WI38 (cell line): Measurements from ENCODE around the gene S1PR2.

Experiments used
- H3K4me3 ChIP-seq: 2 replicates; pipeline ENCODE4 v1.5.1; 2011; ENCODE audit warnings: low read depth, mild to moderate bottlenecking, control low read depth, low read length
- TF ChIP-seq, protein P1 (sequence below): IDR thresholded peaks from 2 replicates; pipeline ENCODE4 v1.5.1; 2012; ENCODE audit warnings: low read depth, mild to moderate bottlenecking, control low read depth, low read length

The S1PR2 gene

DNA sequence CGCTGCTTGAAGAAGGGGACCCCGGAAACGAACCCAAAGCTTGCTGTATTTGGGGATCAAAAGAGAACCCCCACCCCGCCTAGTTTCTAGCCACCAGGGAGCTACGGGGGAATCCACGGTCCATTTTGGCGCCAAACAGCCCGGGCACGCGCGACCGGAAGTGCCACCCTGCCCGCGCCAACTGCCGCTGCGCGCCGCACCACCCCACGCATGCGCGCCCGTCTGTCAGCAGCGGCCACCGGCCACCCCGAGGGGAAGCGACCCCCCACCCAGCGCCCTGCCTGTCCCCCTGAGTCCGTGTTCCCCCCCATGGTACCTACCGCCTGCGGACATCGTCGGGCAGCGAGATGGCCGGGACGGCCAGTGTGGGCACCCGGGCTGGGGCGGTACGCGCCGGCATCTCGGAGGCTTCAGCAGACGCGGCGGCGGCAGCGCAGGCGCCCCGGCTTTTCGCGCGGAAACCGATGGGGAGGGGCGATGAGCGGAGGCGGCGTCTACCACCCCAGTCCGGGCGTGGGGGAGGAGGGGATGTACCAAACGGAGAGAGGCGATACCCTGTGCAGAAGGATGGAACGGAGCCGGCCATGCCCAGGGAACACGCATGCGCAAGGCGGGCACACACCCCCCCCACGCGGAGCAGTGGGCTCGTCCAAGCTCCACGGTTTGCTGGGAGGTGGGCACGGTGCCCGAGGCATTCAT is 36.5 kb downstream of the S1PR2 start, which contains the start of gene DNMT1:
TSS of gene DNMT1 (minus strand) at position 454 of the 699 bp plus-strand sequence. CDS start at position 400, 54 bp downstream.
- peak within 1 kb of the TSS; percentile 83 for H3K4me3 ChIP-seq
- TF ChIP-seq, protein P1, sequence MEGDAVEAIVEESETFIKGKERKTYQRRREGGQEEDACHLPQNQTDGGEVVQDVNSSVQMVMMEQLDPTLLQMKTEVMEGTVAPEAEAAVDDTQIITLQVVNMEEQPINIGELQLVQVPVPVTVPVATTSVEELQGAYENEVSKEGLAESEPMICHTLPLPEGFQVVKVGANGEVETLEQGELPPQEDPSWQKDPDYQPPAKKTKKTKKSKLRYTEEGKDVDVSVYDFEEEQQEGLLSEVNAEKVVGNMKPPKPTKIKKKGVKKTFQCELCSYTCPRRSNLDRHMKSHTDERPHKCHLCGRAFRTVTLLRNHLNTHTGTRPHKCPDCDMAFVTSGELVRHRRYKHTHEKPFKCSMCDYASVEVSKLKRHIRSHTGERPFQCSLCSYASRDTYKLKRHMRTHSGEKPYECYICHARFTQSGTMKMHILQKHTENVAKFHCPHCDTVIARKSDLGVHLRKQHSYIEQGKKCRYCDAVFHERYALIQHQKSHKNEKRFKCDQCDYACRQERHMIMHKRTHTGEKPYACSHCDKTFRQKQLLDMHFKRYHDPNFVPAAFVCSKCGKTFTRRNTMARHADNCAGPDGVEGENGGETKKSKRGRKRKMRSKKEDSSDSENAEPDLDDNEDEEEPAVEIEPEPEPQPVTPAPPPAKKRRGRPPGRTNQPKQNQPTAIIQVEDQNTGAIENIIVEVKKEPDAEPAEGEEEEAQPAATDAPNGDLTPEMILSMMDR = no peak

DNA sequence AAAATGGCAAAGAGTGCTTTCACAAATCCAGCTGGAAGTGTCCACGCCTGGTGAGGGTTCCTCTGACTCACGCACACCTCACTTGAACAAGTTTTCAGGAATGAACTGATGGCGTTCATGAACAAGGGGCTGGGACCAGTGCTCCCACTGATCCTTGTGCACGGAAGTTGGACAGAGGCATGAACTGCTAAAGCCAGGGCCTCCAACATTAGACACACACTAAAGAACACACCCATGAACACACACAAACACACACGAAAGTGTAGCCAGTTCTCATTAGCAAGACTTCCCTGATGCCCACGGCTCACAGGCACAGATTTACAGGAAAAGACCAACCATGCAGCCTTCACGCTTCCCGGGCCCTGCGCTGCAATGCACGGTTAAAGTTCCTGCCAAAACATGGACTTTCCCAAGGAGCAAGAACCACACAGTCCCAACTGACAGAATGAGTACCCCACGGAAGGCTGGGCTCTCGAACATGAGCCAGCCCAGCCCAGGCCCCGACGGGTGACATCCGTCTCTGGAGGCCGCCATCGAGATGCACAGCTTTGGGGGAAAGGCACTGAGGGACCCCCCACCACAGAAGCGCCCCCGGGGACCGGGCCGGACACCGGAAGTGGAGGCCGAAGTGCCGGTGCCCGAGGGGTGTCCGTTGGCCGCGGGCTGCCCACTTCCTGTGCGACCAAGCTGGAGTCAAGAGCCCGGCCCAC is 37.2 kb downstream of the S1PR2 start:
- TF ChIP-seq, protein P1 = no peak

DNA sequence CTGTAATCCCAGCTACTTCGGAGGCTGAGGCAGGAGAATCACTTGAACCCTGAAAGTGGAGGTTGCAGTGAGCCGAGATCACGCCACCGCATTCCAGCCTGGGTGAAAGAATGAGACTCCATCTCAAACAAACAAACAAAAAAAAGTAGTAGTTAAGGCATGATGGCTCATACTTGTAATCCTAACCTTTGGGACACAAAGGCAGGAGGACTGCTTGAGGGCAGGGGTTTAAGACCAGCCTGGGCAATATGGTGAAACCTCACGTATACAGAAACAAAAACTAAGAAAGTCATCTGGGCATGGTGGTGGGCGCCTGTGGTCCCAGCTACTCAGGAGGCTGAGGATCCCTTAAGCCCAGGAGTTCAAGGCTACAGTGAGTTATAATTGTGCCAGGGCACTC is 38.2 kb downstream of the S1PR2 start:
- H3K4me3 ChIP-seq = peak overlapping the region; percentile 83; the same call in 1 of the 2 replicates
- TF ChIP-seq, protein P1 = no peak

More for the DNA sequence above, 37.2 kb downstream of the S1PR2 start:
- H3K4me3 ChIP-seq = peak overlapping the region; percentile 83

DNA sequence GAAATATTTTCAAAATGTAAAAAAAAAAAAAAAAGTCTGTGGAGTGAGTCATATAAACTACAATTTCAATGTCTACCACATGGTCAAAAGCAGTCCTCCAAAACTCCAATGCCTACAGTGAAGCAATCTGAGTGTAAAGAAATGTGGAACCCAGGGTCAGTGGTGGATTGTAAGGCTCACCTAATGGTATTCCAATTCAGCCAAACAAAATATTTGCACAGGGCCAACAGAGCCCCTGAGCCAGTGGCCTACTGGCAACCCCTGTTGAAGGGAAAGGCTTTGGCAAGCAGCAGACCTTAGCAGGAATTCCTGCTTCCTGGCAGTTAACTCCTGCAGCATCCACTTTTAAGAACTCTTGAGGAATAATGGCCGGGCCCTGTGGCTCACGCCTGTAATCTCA is 39.8 kb downstream of the S1PR2 start:
- no peak overlapping the region for H3K4me3 ChIP-seq
- TF ChIP-seq, protein P1 = no peak

DNA sequence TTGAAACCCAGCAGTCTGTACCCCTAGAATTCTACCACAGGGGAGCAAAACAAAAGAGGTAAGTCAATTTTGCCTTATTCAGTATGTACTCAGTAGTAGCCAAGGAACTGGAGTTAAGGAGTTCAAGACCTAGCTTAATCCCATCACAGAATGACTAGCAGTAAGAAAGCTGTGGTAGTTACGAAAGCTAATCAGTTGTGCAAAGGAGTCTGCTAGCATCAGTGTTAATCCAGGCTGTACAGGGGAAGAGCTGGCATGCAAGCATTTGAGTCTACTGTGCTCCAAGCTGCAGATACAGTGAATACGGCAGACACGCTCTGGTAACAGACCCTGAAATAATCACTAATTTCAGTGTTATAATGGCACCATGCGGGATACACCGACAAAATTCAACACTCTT is 41.1 kb downstream of the S1PR2 start:
- no peak overlapping the region for H3K4me3 ChIP-seq
- TF ChIP-seq, protein P1 = no peak

DNA sequence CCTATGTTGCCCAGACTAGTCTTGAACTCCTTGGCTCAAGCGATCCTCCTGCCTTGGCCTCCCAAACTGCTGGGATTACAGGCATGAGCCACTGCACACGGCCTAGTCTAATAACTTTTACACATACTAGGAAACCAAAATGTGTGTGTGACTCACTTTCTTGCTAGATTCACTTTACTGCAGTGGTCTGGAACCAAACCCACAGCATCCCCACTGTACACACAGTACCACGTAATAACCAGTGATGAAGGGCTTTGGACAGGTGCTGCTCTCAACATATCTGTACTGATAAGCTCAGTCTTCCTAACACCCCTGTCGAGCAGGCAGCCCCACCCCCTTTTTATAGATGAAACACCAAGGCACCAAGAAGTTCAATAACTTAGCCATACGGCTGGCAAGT is 41.5 kb downstream of the S1PR2 start:
- H3K4me3 ChIP-seq = no peak overlapping the region
- TF ChIP-seq, protein P1 = no peak

DNA sequence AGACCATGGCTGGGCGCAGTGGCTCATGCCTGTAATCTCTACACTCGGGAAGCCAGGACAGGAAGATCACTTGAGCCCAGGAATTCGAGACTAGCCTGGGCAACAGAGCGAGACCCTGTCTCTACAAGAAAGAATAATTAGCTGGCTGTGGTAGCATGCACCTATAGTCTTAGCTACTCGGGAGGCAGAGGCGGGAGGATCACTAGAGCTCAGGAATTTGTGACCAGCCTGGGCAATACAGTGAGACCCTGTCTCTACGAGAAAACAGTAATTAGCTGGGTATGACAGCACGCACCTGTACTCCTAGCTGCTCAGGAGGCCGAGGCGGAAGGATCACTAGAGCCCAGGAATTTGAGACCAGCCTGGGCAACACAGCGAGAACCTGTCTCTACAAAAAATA is 43.8 kb downstream of the S1PR2 start:
- H3K4me3 ChIP-seq = no peak overlapping the region
- TF ChIP-seq, protein P1 = no peak
